Measurements from ENCODE around the gene RGS2.

- TF ChIP-seq CTCF (IDR thresholded peaks at IDR 0.05 in 2 of 3, conservative IDR thresholded peaks at IDR 0.05 in 1 of 3; ENCODE audit: insufficient read depth in 2 of 3, low read depth in 1 of 3, low read length in 3 of 3) (no peak), TGIF2 (CRISPR knock-in tag; IDR thresholded peaks at IDR 0.05) (no peak), USF2 (CRISPR knock-in tag; IDR thresholded peaks at IDR 0.05) (no peak), NR3C1 (CRISPR knock-in tag; IDR thresholded peaks at IDR 0.05) (no peak), ADNP (tag; IDR thresholded peaks at IDR 0.05) (no peak), RERE (CRISPR knock-in tag; IDR thresholded peaks at IDR 0.05; ENCODE audit: borderline replicate concordance) (no peak)
- TF ChIP-seq, protein P1, sequence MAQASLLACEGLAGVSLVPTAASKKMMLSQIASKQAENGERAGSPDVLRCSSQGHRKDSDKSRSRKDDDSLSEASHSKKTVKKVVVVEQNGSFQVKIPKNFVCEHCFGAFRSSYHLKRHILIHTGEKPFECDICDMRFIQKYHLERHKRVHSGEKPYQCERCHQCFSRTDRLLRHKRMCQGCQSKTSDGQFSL (CRISPR knock-in tag; IDR thresholded peaks at IDR 0.05): no peak
- TF ChIP-seq, protein P1 (tag; IDR thresholded peaks at IDR 0.05): no peak
Measured at GRCh38 chr1:192852001-192852947, 43.4 kb downstream of the RGS2 start.
